KOPT-K1 (cell line): ENCODE results near the gene RAD23B.

Experiments used
- H3K27ac ChIP-seq: fragments of 200-600 bp; sonication (generic); 2 replicates; pipeline ENCODE4 v1.5.1; 2016; ENCODE audit warnings: antibody characterized with exemption, mild to moderate bottlenecking, low read depth, low read length; ENCODE audit not compliant: poor library complexity, severe bottlenecking
- H3K36me3 ChIP-seq: fragments of 200-600 bp; sonication (generic); 2 replicates; pipeline ENCODE4 v1.5.1; 2017; ENCODE audit warnings: antibody characterized with exemption, mild to moderate bottlenecking, low read length, moderate library complexity; ENCODE audit not compliant: insufficient read depth
- H3K9me3 ChIP-seq: fragments of 200-600 bp; sonication (generic); 2 replicates; pipeline ENCODE4 v1.5.1; 2017; ENCODE audit warnings: antibody characterized with exemption, low read length, mild to moderate bottlenecking; ENCODE audit not compliant: insufficient read depth, poor library complexity, severe bottlenecking

The RAD23B gene

GRCh38 chr9:107330420-107330819 lies 47.3 kb downstream of the RAD23B start:
- Histone ChIP-seq H3K9me3 (no peaks in the 10 kb centered on the region), H3K36me3 (peaks cover 93% of the 10 kb centered on the region), H3K27ac (no peak overlapping the region)

- no peaks in the 10 kb centered on the region for H3K9me3 ChIP-seq
- H3K27ac ChIP-seq, result no peak overlapping the region
- H3K36me3 ChIP-seq, result peaks cover 82% of the 10 kb centered on the region
Observed at GRCh38 chr9:107332883-107333282, 49.8 kb downstream of the RAD23B start.

- Histone ChIP-seq H3K36me3 (peaks cover 80% of the 10 kb centered on the region), H3K9me3 (no peaks in the 10 kb centered on the region), H3K27ac (no peak overlapping the region)
Observed at GRCh38 chr9:107333363-107333762, 50.3 kb downstream of the RAD23B start.

- H3K36me3 ChIP-seq, result peaks cover 80% of the 10 kb centered on the region
- H3K9me3 ChIP-seq, result no peaks in the 10 kb centered on the region
- no peak overlapping the region for H3K27ac ChIP-seq
Observed at GRCh38 chr9:107334103-107334776, 51.2 kb downstream of the RAD23B start.

GRCh38 chr9:107335331-107335730 lies 52.3 kb downstream of the RAD23B start:
- H3K27ac ChIP-seq, result no peak overlapping the region
- H3K36me3 ChIP-seq, result peaks cover 70% of the 10 kb centered on the region
- no peaks in the 10 kb centered on the region for H3K9me3 ChIP-seq

GRCh38 chr9:107336718-107337360 lies 53.8 kb downstream of the RAD23B start:
- Histone ChIP-seq H3K36me3 (peaks cover 54% of the 10 kb centered on the region), H3K27ac (no peak overlapping the region), H3K9me3 (no peaks in the 10 kb centered on the region)

- Histone ChIP-seq H3K36me3 (peaks cover 44% of the 10 kb centered on the region), H3K9me3 (no peaks in the 10 kb centered on the region), H3K27ac (no peak overlapping the region)
Observed at GRCh38 chr9:107337676-107338590, 54.9 kb downstream of the RAD23B start.

- Histone ChIP-seq H3K27ac (no peak overlapping the region), H3K36me3 (peaks cover 32% of the 10 kb centered on the region), H3K9me3 (no peaks in the 10 kb centered on the region)
Observed at GRCh38 chr9:107338911-107339659, 56.0 kb downstream of the RAD23B start.

GRCh38 chr9:107340920-107341632 lies 58.0 kb downstream of the RAD23B start:
- no peak overlapping the region for H3K27ac ChIP-seq
- H3K36me3 ChIP-seq, result peaks cover 16% of the 10 kb centered on the region; the same call in 1 of the 2 replicates
- no peaks in the 10 kb centered on the region for H3K9me3 ChIP-seq

- Histone ChIP-seq H3K9me3 (no peaks in the 10 kb centered on the region), H3K36me3 (peaks cover 12% of the 10 kb centered on the region; the same call in 1 of the 2 replicates), H3K27ac (no peak overlapping the region)
Observed at GRCh38 chr9:107342476-107343161, 59.5 kb downstream of the RAD23B start.

- Histone ChIP-seq H3K27ac (no peak overlapping the region), H3K9me3 (no peaks in the 10 kb centered on the region), H3K36me3 (no peaks in the 10 kb centered on the region)
Observed at GRCh38 chr9:107345327-107345726, 62.2 kb downstream of the RAD23B start.

- Histone ChIP-seq H3K27ac (no peak overlapping the region), H3K36me3 (no peaks in the 10 kb centered on the region), H3K9me3 (no peaks in the 10 kb centered on the region)
Observed at GRCh38 chr9:107348836-107349235, 65.8 kb downstream of the RAD23B start.

GRCh38 chr9:107350443-107350842 lies 67.4 kb downstream of the RAD23B start:
- H3K27ac ChIP-seq, result no peak overlapping the region
- H3K9me3 ChIP-seq, result no peaks in the 10 kb centered on the region
- no peaks in the 10 kb centered on the region for H3K36me3 ChIP-seq
